AG09319 (cell line): ENCODE data around the gene ZNF688.

Experiments
- DNase-seq: peaks from one replicate; pipeline ENCODE4 v3.0.0-alpha.2; 2010; ENCODE audit warnings: low read depth; ENCODE audit errors: extremely low read depth
- CTCF ChIP-seq: IDR thresholded peaks from 2 replicates; pipeline ENCODE4 v1.5.1; 2011; ENCODE audit warnings: low read depth, mild to moderate bottlenecking, inconsistent platforms, low read length, moderate library complexity

The ZNF688 gene

GRCh38 chr16:30582611-30583340 is 11.3 kb upstream of the ZNF688 start:
- TF ChIP-seq CTCF: no peak
- DNase-seq: no peak

GRCh38 chr16:30581457-30581856 is 9.9 kb upstream of the ZNF688 start:
- TF ChIP-seq CTCF: no peak
- no peak for DNase-seq

GRCh38 chr16:30574678-30575077 is 3.2 kb upstream of the ZNF688 start:
- TF ChIP-seq CTCF: no peak
- DNase-seq: no peak

- no peak for TF ChIP-seq CTCF
- DNase-seq: no peak
Observed at GRCh38 chr16:30570636-30571444, 674 bp downstream of the ZNF688 start.

- DNase-seq: no peak
- no peak for TF ChIP-seq CTCF
Observed at GRCh38 chr16:30569746-30570635, 1.5 kb downstream of the ZNF688 start.

- no peak for TF ChIP-seq CTCF
- no peak for DNase-seq
Observed at GRCh38 chr16:30569281-30569680, 2.2 kb downstream of the ZNF688 start.
